DND-41 (cell line): Measurements from ENCODE around the gene HTD2.

Experiments used
- EZH2 ChIP-seq: IDR thresholded peaks from 3 replicates; pipeline ENCODE4 v1.6.1; 2012; ENCODE audit warnings: borderline replicate concordance, low read depth, mild to moderate bottlenecking, moderate library complexity, low read length, inconsistent platforms; ENCODE audit not compliant: severe bottlenecking
- TF ChIP-seq, protein P1 (sequence below): IDR thresholded peaks from 2 replicates; pipeline ENCODE4 v1.5.1; 2012; ENCODE audit warnings: borderline replicate concordance, low read length, moderate library complexity, mild to moderate bottlenecking; ENCODE audit not compliant: poor library complexity, severe bottlenecking; ENCODE audit errors: extremely low read depth

DNA sequence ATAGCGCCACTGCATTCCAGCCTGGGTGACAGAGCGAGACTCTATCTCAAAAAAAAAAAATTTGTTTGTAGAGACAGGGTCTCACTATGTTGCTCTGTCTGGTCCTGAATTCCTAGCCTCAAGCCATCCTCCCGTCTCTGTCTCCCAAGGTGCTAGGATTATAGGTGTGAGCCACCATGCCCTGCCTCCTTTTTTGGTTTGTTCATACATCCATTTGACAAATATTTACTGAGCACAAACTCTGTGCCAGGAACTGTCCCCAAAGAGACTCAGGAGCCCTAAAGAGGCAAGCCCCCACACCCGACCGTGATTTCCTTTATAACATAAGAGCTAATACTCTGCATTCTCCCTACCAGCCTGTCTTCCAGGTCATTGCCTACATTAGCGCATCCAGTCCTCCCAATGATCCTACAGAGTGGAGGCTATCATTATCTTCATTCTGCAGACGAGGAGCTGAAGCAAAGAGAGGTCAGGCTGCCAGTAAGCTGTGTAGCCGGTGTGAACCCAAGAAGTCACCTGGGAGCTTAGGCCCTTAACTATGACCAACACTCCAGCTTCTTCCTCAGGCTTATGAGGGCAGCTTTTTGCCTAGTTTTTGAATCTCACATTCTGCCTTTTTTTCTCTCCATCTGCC lies 20.1 kb downstream of the HTD2 start:
- TF ChIP-seq, protein P1, sequence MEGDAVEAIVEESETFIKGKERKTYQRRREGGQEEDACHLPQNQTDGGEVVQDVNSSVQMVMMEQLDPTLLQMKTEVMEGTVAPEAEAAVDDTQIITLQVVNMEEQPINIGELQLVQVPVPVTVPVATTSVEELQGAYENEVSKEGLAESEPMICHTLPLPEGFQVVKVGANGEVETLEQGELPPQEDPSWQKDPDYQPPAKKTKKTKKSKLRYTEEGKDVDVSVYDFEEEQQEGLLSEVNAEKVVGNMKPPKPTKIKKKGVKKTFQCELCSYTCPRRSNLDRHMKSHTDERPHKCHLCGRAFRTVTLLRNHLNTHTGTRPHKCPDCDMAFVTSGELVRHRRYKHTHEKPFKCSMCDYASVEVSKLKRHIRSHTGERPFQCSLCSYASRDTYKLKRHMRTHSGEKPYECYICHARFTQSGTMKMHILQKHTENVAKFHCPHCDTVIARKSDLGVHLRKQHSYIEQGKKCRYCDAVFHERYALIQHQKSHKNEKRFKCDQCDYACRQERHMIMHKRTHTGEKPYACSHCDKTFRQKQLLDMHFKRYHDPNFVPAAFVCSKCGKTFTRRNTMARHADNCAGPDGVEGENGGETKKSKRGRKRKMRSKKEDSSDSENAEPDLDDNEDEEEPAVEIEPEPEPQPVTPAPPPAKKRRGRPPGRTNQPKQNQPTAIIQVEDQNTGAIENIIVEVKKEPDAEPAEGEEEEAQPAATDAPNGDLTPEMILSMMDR = no peak
- no peak for TF ChIP-seq EZH2
